ENCODE data around the gene C1QTNF12.
"Not testable (repeated sequence)": the region's sequence is repeated elsewhere in the genome, so short reads cannot be mapped to it uniquely, and the experiment has no call there.

The C1QTNF12 gene

DNA sequence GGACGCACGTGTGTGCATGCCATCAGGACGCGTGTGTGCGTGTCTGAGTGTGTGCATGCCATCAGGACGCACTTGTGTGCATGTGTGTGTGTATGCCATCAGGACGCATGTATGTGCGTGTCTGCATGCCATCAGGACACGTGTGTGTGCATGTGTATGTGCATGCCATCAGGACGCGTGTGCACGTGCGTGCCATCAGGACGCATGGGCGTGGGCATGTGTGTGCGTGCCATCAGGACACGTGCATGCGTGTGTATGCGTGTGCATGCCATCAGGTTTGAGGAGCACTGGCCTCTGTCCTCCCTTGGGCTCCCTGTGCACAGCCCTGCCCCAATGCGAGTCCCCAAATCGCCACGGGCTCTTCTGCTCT, 12.6 kb upstream of the C1QTNF12 start:
- no peak for DNase-seq

DNA sequence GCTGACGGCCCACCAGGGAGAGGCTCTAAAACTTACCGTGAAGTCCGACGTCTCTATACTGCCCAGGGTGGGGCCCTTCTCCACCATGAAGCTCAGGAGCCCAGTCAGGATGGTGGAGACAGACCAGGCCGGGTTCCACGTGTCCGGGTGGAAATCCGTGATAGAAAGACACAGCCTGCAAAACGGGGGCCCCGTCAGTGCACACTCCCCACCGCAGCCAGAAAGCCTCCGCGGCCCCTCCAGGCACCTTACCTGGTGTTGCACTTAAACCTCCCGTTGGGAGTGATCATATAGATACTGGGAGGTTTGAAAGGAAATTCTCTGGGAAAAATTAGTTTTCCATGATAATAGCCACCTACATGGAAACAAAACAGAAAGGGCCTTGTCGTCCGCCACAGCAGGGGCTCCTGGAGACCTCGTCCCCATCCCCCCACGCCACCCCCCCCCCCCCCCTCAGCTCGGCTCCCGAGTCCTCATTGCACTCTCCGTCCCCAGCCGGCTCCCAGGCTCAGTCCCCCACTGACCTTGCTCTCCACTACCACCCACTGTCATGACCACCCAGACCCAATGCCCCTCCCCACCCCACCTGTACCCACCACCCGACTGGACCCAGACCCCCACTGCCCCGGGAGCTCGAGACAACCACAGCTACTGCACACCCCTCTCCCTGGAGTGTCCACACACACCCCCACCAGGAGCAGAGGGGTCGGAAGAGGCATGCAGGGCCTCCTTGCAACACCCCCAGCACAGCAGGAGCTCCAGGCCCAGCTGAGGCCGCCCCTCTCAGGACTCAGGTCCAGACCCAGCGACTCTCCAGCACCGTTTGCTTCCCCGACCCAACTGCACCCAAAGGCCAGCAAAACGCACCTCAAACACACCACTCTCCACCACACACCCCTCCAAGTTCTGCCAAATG, 10.7 kb upstream of the C1QTNF12 start:
- no peak for DNase-seq

DNA sequence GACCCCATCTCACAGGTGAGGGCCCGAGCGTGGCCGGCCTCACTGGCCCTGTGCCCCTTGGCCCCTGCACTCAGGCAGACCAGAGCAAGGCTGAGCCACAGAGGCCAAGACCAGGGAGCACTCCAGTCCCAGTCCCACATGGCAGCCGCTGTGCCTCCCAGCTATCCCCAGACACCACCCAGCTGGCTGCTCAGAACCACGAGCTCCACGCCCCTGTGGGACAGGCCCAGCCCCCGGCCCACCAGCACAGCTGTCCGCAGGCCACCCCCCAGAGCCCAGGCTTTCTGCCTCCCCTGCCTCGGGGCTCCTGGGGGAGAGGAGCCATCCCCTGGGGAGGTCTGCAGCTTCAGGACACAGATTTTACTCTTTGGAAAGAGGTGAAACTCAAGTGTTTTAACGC, 9.1 kb upstream of the C1QTNF12 start:
- DNase-seq = no peak

DNA sequence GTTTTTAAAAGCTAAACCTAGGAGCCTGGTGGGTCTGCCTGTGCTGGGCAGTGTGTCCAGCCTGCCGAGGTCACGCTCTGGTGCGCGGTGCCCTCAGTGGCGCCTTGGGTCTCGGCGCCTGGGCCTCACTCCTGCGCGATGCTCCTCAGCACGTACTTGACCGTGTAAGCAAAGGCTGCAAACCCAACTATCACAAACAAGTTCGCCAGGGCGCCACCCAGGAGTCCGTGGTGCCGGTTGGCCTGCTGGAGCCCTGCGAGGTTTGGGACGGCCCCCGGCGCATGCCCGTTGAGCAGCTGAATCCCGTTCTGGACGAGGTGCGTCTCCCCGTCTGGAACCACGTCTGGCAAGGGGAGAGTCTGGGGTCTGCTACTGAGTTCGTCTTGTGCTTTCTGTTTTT, 8.6 kb upstream of the C1QTNF12 start:
- no peak for DNase-seq

DNA sequence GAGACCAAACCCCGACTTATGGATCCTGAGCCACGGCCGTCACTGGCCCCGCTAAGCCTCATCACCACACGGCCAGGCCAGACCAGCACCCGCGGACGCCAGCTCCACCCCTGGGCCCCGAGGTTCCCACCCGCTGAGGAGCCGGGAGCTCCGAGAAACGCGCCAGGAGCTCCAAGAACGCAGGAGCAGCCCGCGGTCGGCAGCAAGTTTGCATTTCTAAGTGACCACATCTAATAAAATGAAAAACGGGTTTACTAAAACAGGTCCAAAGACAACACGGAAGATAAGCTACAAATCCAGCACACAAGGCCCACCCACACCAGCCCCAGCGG, 8.1 kb upstream of the C1QTNF12 start:
- no peak for DNase-seq

DNA sequence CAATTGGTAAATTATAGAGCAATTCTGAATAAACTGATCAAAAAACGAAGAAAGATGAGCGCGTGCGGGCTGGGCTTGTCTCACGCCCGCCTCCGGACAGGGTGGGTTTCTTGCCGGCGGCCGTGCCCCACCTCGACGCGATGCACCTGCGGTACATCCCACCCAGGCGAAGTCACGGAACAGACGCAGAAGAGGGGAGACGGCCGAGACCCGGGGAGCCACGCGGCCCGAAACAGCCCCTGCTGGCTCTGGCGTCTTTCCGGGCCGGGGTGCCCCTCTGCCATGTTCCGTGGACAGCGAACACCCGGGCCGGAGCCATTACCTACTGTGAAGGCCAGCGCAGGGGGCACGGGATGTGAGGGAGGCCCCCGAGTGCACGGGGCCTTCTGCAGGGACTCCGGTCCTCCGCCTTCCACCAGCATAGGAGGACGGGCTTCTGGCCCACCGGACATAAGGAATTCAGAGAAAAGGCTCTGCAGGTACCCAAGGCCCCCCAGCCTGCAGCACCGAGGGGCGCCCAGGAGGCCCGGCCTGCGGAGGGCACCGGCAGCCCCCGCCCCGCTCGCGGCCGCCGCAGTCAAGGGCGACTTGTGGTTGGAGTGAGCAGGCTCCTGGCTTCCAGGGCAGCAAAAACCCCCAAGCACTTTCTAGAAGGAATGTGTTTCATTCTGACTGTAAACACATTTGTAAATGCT, 7.6 kb upstream of the C1QTNF12 start:
- no peak for DNase-seq

DNA sequence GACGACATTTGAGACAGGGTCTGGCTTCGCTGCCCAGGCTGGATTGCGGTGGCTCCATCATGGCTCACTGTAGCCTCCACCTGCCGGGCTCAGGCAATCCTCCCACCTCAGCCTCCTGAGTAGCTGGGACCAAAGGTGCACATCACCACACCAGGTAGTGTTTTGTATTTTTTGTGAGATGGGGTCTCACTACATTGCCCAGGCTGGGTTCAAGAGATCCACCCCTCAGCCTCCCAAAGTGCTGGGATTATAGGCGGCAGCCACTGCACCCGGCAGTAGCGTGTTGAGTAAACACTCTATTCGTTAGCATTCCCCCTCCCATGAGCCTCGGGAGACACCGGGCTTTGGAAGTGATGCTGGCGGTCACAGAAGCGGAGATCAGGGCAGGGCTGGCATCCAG, 6.8 kb upstream of the C1QTNF12 start:
- no peak for DNase-seq

DNA sequence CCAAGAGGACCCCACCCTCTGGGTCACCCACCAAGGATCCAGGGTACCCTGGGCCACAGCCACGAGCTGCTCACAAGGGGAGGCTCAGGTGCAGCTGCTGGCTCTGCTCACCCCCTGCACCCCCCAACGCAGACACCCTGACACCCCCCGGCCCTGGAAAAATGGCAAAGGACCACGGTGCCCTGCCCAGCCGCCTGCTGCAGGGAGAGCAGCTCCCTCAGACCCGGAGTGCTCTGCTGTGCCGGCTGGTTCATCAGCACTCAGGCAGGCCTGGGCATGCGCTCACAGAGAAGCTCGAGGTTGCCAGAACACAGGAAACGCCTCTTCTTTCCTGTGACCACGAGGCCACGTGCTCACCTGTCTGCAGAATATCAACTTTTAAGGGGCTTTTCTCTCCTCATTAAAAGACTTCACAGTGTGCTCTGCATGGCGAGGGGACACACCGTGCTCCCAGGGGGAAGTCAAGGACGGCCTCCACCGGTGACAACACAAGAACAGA, 4.3 kb upstream of the C1QTNF12 start:
- no peak for DNase-seq

DNA sequence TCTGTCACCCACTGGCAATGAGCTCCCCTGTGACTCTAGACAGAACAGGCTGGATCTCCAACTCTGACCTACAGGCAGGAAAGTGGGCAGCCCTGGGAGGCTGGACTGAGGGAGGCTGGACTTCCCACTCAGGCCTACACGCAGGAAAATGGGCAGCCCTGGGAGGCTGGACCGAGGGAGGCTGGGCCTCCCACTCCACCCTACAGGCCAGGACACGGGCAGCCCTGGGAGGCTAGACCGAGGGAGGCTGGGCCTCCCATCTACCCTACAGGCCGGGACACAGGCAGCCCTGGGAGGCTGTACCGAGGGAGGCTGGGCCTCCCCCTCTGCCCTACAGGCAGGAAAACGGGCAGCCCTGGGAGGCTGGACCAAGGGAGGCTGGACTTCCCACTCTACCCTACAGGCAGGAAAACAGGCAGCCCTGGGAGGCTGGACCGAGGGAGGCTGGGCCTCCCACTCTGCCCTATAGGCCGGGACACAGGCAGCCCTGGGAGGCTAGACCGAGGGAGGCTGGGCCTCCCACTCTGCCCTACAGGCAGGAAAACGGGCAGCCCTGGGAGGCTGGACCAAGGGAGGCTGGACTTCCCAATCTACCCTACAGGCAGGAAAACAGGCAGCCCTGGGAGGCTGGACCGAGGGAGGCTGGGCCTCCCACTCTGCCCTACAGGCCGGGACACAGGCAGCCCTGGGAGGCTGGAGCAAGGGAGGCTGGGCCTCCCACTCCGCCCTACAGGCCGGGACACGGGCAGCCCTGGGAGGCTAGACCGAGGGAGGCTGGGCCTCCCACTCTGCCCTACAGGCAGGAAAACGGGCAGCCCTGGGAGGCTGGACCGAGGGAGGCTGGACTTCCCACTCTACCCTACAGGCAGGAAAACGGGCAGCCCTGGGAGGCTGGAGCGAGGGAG, 1.7 kb upstream of the C1QTNF12 start:
- not testable (repeated sequence) for DNase-seq

DNA sequence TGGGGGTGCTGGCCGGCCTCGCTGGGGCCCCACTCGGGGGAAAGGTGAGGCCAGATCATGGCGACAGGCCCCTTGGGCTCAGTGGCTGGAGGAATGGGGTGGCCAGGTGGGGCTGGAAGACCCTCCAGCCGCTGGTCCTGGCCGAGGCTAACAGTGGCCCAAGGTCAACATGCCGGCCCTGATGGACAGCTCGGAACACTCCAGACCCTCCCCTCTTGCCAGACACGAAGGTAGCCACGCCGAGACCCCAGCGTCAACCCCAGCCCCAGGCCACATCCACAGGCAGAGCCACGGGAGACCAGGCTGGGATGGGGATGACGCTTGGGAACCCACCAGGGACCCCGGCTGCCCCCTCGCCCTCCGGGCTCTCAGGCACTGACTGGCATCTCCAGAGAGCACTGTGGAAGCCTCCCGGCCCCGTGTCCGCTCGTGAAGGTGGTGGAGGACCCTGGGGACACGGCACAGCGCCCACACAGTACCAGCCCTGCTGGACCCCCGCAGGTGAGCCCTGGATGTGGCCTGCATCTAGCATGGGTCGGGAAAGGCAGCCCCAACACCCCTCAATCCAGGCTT, 905 bp upstream of the C1QTNF12 start:
- no peak for DNase-seq

DNA sequence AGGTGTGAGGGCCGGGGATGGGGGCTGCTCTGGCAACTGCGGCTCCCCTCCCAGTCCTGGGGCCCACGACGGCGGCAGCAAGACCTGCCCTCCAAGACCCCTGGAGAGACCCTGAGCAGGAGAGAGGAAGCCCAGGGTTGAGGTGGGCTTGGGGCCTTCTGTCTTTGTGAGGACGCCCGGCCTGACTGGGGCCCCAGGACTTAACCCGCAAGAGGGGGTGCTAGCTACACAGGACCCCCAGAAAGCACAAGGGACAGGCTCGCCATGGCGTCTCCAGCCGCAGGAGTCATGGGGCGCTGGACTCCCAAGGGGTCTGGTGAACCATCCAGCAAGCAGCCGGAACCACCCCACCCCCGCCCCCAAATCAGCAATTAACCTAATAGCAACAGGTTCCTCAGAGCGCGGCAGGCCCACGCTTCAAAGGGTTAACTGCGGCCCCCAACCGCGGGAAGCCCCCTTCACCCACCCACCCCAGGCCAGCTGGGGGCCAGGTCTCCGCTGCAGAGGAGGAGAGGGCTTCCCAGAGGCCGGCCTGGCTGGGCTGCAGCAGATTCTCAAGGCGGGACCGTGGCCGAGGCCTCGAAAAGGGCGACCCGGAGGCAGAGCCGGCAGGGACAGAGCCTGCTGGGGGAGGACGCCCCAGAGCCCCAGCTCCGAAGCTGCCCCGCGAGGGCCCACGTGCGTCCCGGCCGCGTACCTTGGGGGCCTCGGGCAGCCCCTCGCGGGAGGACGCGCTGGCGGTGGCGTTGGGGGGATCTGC, 525 bp downstream of the C1QTNF12 start:
- no peak for DNase-seq

DNA sequence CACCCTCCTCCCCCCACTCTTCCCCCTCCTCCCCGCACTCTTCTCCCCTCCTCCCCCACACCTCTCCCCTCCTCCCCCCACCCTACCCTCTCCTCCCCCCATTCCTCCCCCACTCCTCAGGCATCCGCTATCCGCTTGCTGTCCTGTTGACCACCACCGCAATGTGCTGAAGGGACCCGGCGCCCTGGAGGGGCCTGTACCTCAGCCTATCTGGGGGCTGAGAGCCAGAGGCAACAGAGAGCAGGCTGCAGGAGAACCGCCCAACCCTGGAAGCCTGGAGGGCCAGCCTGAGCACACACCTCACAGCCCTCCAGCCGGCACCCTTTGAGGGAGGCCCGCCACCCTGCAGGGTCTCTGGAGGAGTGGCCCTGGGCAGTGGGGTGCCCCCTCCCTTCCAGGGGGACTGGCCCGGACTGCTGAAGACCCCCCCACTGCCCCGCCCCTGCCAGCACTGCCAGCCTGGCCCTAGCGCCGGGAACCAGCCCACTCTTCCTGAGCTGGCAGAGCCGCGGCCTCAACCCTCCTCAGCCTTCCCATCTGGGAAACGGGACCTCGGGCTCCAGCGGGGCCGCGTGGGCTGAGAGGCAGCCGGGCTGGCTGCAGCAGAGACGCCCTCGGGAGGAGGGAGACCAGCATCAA, 1.2 kb downstream of the C1QTNF12 start:
- DNase-seq = no peak

DNA sequence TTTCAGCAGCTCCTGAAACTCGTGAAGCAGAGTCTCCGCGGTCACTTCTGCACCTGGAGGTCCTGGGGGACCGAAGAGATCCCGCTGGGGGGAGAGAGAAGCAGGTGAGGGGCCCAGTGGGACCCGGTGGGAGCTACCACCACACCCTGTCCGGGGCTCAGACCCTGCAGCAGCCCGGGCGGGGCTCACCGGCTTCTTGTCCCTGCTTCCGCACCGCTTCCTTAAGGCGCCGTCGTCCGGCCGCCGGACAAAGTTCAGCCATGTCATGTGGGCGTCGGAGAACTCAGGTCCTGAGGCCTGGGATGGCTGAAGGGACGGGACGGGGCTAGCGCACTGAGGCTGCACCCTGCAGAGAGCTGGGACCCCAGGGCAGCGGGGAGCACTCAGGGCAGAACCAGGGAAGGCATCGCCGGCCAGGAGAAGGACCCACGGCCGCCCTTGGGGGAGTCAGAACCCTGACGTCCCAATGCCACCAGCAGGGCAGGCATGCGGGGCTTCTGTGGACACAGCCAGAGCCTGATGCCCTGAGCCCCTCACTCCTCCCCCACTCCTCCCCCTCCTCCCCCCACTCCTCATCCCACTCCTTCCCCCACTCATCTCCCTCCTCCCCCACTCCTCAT, 2.2 kb downstream of the C1QTNF12 start:
- no peak for DNase-seq

DNA sequence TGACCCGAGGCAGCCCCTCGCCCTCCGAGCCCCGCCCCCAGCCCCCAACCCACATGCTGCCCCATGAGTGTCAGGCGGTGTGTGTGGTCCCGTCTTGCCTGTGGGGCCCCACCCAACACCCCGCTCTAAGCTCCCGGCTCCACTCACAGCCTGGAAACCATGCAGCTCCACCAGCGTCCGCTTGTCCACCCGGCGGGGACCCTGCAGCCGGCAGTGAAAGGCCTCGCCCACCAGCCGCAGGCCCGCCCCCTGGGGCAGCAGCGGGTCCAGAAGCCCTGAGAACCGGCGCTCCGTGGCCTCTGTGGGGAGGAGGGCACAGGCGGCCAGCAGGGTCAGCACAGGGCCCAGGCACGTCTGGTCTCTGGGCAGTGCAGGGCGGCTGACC, 2.7 kb downstream of the C1QTNF12 start:
- DNase-seq = no peak

DNA sequence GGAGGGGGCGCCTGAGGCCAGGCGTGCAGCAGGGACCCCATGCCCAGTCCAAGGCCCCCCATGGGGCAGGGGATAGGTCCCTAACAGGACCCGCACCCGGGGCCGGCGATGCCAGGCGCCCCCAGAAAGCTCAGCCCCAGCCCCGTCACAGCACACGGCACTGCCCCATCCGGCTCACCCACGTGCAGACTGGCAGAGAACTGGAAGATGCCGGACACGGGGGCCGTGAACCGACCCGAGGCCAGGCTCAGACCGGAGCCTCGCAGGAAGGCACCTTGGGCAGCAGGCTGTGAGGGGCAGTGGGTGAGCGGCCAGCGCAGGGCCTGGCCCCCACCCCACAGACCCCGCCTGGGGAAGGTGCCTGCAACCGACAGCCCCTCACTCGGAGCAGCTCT, 3.3 kb downstream of the C1QTNF12 start:
- DNase-seq = no peak

DNA sequence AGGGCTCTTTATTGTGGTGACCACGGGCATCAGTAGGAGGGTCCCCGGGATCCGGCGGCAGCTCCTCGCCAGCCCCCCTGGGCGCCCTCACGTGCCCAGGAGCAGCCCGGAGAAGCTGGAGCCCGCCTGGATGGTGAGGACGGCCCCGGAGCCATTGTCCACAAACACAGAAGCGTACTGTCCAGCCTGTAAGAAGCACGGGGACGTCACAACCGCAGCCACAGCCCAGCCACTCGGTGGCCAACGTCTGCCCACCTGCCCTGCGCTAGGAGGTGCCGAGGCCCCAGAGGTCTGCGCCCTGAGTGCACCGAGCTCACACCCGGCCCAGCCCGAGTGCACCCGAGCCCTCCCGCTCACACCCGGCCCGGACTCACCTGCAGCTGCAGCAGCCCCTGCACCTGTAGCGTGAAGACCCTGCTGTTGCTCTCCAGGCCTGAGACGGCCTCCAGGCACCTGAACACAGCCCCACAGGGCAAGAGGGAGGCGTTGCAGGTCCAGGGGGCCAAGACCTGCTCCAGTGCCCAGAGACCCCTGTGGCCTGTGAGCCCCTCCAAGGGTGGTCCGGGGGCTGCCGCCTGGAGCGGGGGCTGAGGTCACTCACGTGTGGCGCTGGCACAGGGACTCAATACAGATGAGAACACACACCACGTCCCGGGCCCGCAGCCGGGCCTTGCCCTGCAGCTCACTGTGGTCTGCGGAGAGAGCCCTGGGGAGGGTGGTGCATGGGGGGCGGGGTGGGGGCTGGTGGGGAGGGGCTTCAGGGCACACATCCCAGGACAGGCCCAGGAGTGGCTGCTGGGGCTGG, 3.9 kb downstream of the C1QTNF12 start:
- DNase-seq = no peak

DNA sequence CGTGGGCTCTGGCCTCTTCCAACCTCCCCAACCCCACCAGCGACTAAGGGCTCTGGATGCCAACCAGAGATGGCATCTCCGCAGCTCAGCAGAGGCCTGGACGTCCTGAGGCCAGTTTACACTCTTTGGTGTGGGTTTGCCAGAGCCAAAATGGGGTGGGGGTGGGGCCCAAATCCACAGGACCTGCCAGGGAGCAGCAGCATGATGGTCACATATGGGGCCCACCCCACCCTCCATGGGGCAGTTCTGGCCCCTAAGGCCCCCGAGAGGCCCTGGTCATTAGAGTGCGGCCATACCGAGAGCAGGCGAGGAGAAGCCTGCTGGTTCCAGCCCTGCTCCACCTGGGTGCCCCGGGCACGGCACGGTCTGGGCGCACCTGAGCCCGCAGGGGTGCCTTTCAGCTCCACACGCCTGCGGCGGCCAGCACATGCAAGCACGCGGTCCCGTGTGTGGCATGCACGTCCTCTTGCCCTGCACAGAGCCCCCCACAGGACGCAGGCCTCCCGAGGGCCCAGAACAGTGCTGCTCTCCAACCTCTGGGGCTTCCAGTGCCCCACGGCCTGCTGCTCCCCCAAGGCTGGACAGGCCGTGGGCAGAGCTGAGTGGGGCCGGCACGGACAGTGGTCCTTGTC, 4.8 kb downstream of the C1QTNF12 start:
- no peak for DNase-seq

DNA sequence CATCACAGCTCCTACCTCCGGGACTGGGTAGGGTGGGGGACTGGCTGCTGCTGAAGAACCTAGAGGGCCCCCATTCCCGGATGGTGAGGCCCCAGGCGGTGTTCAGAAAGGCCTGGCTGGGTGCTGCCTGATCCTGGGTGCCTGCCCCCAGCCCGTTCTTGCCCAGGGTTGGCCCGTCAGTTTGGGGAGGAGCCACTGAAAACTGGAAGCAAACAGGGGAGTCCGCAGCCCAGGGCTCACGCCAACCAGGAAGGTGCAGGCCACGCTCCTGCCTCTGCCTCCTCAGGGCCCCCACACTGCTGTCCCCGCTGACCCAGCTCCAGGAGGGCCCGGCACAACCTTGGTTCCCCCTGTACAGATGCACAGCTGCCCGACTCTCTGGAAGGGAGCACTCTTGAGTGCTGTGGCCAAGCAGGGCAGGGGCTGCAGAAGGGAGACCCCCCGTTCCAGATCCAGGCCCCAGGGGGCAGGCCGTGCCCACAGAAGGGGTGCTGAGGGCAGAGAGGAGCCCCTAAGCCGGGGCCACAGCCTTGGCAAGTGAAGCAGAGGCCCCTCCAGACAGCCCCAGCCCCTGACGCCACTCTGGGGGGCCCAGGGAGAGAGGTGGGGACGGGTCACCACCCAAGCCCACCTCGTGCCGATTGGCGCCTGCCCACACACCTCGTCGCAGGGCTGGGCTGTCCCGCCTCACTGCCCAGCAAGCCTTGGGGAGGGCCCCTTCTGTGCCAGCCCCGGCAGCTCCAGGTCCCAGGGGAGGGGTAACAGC, 5.5 kb downstream of the C1QTNF12 start:
- no peak for DNase-seq

DNA sequence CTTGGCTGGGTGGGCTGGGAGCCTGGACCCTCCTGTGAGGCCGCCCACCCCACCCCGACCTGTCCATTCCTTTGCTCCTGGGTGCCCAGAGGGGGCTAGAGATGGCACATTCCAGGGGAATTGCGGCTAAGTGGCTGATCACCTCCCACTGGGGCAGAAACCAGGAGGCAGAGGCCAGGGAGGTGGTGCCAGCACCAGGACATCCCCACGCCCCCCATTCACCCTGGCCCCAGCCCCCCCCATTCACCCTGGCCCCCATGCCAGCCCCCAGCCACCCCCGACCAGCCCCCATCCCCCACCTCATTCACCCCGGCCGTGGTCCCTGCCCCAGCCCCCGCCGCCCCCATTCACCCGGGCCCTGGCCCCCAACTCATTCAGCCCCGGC, 6.2 kb downstream of the C1QTNF12 start:
- DNase-seq = no peak

All from SW 1271 (cell line).